Skeletal muscle cell (primary cell): ENCODE measurements around the gene SPATA45.
A peak's percentile ranks its signal among the peaks of the same experiment; 100 is the strongest.
"Not testable (repeated sequence)": the region's sequence is repeated elsewhere in the genome, so short reads cannot be mapped to it uniquely, and the experiment has no call there.

Source experiments
- DNase-seq: peaks from one replicate; pipeline ENCODE4 v3.0.0-alpha.2; 2010; ENCODE audit warnings: low read depth
- H3K4me3 ChIP-seq: 2 replicates; pipeline ENCODE4 v1.5.1; 2011; ENCODE audit warnings: low read depth, mild to moderate bottlenecking, control low read depth, low read length, moderate library complexity

Gene SPATA45

DNA sequence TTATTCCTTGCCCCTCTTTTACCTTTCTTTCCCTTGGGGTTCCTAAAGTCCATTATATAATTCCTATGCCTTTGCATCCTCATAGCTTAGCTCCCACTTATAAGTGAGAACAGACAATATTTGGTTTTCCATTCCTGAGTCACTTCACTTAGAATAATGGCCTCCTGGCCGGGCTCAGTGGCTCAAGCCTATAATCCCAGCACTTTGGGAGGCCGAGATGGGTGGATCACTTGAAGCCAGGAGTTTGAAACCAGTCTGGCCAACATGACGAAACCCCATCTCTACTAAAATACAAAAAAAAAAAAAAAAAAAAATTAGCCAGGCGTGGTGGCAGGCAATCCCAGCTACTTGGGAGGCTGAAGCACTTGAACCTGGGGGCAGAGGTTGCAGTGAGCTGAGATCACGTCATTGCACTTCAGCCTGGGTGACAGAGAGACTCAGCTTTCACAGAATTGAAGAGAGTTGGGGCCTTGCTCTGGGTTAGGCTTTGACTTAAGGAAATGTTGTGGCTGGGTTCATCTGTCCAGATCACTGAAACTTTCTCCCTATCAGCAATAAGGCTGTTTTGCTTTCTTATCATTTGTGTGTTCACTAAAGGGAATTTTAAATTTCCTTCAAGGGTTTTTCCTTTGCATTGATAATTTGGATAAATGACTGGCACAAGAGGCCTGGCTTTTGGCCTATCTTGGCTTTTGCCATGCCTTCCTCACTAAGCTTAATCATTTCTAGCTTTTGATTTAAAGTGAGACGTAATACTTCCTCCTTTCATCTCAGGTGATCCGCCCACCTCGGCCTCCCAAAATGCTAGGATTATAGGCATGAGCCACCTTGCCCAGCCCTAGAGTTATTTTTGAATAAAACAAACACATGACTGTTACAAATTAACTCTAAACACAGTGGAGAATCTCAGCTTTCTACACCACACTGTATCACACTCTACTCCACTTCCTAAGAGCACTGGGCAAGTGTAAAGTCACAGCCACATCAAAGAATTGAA is 13.9 kb downstream of the SPATA45 start:
- not testable (repeated sequence) for DNase-seq, H3K4me3 ChIP-seq

DNA sequence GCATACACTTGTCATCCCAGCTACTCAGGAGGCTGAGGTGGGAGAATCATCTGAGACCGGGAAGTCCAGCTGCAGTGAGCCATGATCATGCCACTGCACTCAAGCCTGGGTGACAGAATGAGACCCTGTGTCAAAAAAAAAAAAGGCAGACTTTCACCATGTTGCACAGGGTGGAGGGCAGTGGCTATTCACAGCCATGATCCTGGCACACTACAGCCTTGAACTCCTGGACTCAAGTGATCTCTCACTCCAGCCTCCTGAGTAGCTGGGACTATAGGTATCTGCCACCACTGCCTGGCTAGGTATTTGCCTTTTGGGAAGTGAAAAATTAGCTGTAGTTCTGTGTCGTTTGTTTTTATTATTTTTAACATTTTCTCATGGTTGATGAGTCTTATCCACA is 19.1 kb downstream of the SPATA45 start:
- DNase-seq, result no peak
- H3K4me3 ChIP-seq, result no peak overlapping the region

DNA sequence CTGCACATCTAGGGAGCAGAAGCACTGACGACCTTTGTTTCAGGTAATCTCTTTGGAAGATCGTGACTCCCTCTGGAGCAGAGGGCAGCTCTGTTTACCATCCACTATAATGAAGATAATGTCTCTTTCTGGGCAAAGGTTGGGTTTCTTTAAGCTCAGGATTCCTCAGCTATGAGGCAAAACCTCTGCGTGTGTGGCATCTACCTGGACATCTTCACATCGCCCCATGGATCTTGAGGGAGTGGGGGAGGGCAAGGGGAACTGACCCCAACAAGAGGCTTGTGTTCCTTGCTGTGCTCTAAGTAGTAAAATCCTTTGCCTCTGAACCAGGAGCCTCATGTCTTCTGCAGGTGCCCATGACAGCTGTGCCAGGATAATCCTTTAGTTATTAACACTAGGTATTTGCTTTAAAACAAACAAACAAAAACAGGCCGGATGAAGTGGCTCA is 19.6 kb downstream of the SPATA45 start:
- H3K4me3 ChIP-seq, result no peak overlapping the region
- DNase-seq, result no peak

DNA sequence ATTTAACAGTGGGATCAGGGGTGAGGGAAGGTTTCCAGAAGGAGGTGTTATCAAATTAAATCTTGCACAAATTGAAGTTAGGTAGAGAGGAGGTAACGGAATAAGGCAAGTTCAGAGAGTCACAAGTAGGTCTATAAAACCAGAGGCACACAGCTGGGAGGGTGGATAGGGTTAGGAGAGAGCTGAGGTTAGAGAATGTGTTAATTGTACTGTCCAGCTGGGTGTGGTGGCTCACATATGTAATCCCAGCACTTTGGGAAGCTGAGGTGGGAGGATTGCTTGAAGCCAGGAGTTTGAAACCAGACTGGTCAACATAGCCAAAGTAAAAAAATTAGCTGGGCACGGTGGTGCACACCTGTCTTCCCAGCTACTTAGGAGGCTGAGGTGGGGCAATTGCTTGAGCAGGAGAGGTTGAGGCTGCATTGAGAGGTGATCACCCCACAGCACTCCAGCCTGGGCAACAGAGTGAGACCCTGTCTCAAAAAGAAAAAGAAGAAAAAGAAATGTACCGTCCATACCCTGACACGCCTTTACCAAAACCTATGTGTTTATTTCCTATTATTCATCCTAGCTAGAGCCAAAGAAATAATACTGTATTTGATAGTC is 20.2 kb downstream of the SPATA45 start:
- DNase-seq, result no peak
- no peak overlapping the region for H3K4me3 ChIP-seq

- no peak for DNase-seq
- no peak overlapping the region for H3K4me3 ChIP-seq
Observed at GRCh38 chr1:212825798-212826452, 21.5 kb downstream of the SPATA45 start.

DNA sequence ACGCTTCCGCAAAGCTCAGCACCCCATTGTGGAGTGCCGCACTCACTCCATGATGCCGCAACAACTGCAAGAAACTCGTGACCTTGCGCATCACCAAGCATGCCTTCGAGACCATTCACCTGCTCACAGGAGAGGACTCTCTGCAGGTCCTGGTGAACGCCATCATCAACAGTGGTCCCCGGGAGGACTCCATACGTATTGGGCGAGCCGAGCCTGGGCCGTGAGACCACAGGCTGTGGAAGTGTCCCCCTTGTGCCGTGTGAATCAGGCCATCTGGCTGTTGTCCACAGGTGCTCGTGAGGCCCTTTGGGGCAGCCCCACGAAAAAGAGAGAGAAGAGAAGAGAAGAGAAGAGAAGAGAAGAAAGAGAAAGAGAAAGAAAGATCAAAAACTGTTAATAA is 23.2 kb downstream of the SPATA45 start:
- no peak overlapping the region for H3K4me3 ChIP-seq
- no peak for DNase-seq

- H3K4me3 ChIP-seq, result no peak overlapping the region
- no peak for DNase-seq
Observed at GRCh38 chr1:212822956-212823355, 24.5 kb downstream of the SPATA45 start.

DNA sequence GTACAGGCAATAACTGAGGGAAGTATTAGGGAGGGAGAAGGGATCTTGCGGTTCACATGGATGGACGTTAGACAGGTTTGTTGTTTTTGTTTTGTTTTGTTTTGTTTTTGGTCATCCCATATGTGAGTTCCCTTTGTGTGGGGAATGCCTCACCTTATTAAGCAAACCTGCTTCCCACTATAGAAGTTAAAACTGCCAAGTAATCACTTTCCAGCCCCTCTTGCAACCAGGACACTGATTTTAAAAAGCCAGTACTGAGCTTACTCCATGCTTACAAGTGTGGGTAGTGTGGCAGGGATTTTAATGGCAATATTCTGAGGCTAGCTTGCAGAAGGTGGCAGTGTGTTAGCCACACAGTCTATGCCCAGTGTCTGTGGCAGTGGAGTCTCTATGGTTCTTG is 26.5 kb downstream of the SPATA45 start:
- no peak for DNase-seq
- H3K4me3 ChIP-seq, result no peak overlapping the region

DNA sequence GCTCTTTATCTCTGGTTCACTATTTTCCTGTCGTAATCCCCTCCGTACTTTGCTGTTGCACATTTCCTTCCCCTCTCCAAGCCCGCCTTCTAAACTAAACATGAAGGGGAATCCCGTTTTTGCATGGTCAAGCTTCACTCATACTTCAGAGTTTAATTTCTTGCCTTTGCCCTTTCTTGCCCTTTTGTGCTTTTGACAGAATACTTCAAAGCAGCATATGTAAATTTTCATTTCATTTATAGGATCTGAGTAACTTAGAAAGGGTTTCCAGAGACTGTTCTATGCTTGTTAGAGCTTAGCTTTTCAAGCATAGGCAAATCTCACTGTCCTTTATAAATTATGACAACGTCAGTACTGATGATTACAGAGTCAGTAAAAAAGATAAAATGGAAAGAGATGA is 27.7 kb downstream of the SPATA45 start:
- DNase-seq, result no peak
- H3K4me3 ChIP-seq, result no peak overlapping the region

- no peak for DNase-seq
- no peak overlapping the region for H3K4me3 ChIP-seq
Observed at GRCh38 chr1:212816567-212817278, 30.7 kb downstream of the SPATA45 start.

GRCh38 chr1:212814537-212815334 is 32.7 kb downstream of the SPATA45 start:
- H3K4me3 ChIP-seq, result no peak overlapping the region
- no peak for DNase-seq

DNA sequence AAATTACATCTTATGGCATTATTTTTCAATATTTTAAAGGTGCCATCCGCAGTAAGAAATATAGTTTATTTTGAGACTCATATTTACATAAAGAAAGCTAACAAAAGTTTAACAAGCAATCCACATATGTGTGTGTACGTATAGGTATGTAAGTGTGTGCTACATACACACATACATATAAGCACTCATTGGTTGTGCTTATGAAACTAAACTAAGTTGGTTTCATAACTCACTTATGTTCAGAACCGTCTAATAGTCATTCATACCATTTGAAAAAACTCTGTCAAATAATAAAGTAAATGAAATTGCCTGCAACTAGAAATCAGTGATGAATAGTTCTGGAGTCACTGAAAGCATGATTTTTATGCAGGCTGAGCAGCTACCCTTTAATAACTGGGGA is 41.7 kb downstream of the SPATA45 start:
- no peak overlapping the region for H3K4me3 ChIP-seq
- DNase-seq, result no peak

DNA sequence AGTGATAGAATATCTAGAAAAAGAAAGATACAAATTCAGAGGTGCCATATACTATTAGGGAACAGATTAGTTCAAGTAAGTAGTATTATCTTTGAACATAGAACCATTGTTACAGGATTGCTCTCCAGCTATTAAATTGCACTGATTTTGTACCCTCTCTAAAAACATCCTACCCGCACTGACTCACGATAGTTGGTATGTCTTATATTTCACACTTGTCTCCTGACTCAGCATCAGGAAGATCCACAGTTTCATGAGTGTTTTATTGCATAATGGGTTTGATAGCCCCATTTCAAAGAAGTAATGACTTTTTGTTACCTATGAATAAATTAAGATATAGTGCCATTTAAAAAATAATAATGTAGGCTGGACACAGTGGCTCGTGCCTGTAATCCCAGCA is 49.8 kb downstream of the SPATA45 start:
- peak; percentile 19 for DNase-seq
- no peak overlapping the region for H3K4me3 ChIP-seq

- no peak overlapping the region for H3K4me3 ChIP-seq
- DNase-seq, result no peak
Observed at GRCh38 chr1:212794561-212795014, 52.9 kb downstream of the SPATA45 start.

GRCh38 chr1:212792396-212792908 is 55.0 kb downstream of the SPATA45 start:
- peak overlapping the region; percentile 94 for H3K4me3 ChIP-seq
- DNase-seq, result no peak

DNA sequence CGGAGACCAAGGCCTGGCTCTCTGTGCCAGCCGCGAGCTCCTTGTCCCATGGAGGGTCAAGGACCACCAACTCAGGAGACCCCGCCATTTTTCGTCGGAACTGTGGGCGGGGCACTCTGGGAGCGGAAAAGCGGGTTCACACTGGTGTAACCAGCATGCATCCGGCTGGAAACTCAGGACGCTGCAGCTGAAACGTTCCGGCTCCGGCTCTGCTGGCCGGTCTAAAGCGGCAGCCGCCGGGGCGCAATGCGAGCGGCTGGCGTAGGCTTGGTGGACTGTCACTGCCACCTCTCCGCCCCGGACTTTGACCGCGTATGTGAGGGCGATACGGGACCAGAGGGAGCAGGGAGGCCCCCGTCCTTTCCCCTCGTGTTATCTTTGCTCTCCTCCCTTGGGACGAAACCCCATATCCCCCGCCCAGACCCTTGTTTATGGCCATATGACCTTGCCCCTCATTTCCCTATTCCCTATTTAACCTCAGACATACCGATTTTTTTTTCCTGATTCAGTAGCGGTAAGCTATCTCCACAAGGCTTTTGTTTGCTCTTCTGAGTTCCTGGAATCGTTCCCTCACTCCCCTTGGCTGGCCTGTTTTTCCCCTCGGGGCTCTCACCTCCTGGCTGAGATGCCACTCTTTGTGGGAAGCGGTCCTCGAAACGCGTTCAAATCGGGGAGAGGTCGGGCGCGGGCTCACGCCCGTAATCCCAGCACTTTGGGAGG is 55.6 kb downstream of the SPATA45 start, which contains the start of the genes NSL1 and TATDN3:
Gene NSL1, minus strand, starts transcription at position 102 of the 720 bp plus-strand sequence. Its CDS starts 14 bp downstream, at position 88.
Gene TATDN3, plus strand, starts transcription at position 219 of the 720 bp plus-strand sequence. Its CDS starts 28 bp downstream, at position 247.
- peak within 1 kb of the TSS; percentile 94 for H3K4me3 ChIP-seq
- DNase-seq, result peak; percentile 75

GRCh38 chr1:212791261-212791675 is 56.2 kb downstream of the SPATA45 start:
- H3K4me3 ChIP-seq, result peak overlapping the region; percentile 94
- peak; percentile 42 for DNase-seq

GRCh38 chr1:212785871-212786270 is 61.6 kb downstream of the SPATA45 start:
- DNase-seq, result no peak
- no peak overlapping the region for H3K4me3 ChIP-seq
